Muscle of leg (tissue), 11 donors: Measurements from ENCODE around the gene FAM114A1. TPM values are rescaled to one million over a fixed set of nuclear protein-coding genes. Genes with fewer than 3 reads are reported as not detected.

Source experiments
- DNase-seq: peaks from one replicate; pipeline ENCODE4 v3.0.0; 2013
- H3K27ac ChIP-seq: one replicate; pipeline ENCODE4 v1.5.1; 2013; ENCODE audit warnings: mild to moderate bottlenecking, low read length, control low read depth
- H3K27me3 ChIP-seq: one replicate; pipeline ENCODE4 v1.6.1; 2013; ENCODE audit warnings: low read length; ENCODE audit not compliant: control insufficient read depth, insufficient read depth
- H3K36me3 ChIP-seq: one replicate; pipeline ENCODE4 v1.6.1; 2013; ENCODE audit warnings: low read length; ENCODE audit not compliant: control insufficient read depth, insufficient read depth
- H3K4me1 ChIP-seq: one replicate; pipeline ENCODE4 v1.6.1; 2013; ENCODE audit warnings: low read length; ENCODE audit not compliant: control insufficient read depth, insufficient read depth
- H3K4me3 ChIP-seq: one replicate; pipeline ENCODE4 v1.5.1; 2013; ENCODE audit warnings: low read length, control low read depth
- H3K9me3 ChIP-seq: replicated peaks from 2 replicates; pipeline ENCODE4 v1.6.1; 2013; ENCODE audit warnings: low read depth, low read length; ENCODE audit not compliant: control insufficient read depth
- WGBS: methylation state at CpG from one replicate; pipeline ENCODE4 v1.1.5; 2013; ENCODE audit warnings: missing lambda C conversion rate; ENCODE audit not compliant: insufficient coverage; 5-methylcytosine and 5-hydroxymethylcytosine counted together
- polyA plus RNA-seq, 8 donors: library from polyadenylated mRNA; unstranded; fragments of 120-200 nt; gene quantifications; one replicate each; pipeline versions ENCODE4 v1.2.1 to v1.2.3, GENCODE V29; 2013; ENCODE audit warnings: inconsistent platforms in 1 of 8, low replicate concordance in 1 of 8; ENCODE audit not compliant: insufficient read length in 8 of 8, insufficient read depth in 1 of 8
- total RNA-seq: library from RNA; stranded (reverse); fragments of 120-200 nt; gene quantifications from one replicate; pipeline ENCODE4 v1.2.4, GENCODE V29; 2013

The FAM114A1 gene
- total and polyA plus RNA-seq, 9 donors = 44.9 to 77.9 (median 54.2) TPM

GRCh38 chr4:38989487-38989886 lies 121.9 kb downstream of the FAM114A1 start:
- H3K9me3 ChIP-seq = no peaks in the 10 kb centered on the region
- H3K27ac ChIP-seq = no peak overlapping the region
- H3K27me3 ChIP-seq = no peaks in the 10 kb centered on the region
- no peak overlapping the region for H3K4me3 ChIP-seq
- no peaks in the 10 kb centered on the region for H3K4me1 ChIP-seq
- H3K36me3 ChIP-seq = no peaks in the 10 kb centered on the region
- no peak for DNase-seq
- 100% methylated on average over 2 of the region's 6 CpGs for WGBS

- H3K4me3 ChIP-seq = no peak overlapping the region
- WGBS = 89% methylated on average over 3 of the region's 5 CpGs
- H3K27me3 ChIP-seq = no peaks in the 10 kb centered on the region
- no peaks in the 10 kb centered on the region for H3K4me1 ChIP-seq
- no peaks in the 10 kb centered on the region for H3K9me3 ChIP-seq
- DNase-seq = no peak
- H3K36me3 ChIP-seq = no peaks in the 10 kb centered on the region
- no peak overlapping the region for H3K27ac ChIP-seq
These were observed 122.6 kb downstream of the FAM114A1 start for GRCh38 chr4:38990241-38990640.

DNA sequence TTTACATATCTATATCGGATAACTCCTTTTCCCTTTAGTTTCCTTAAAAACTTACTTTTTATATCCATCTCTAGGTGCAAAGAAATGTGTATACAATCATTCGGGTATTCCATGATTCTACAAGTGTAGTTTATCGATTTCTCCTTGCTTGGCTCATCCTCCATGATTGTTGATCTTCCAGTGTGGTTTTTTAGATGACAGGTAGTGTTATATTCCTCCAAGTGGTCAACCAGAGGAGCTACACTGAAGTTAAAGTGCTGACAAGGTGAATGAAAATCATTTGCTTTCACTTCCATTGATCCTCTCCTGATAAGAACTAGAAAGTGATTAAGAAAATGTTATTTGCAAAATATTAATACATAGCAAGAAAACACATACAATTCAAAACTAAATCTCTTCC lies 126.1 kb downstream of the FAM114A1 start:
- H3K27me3 ChIP-seq = no peaks in the 10 kb centered on the region
- H3K27ac ChIP-seq = no peak overlapping the region
- H3K9me3 ChIP-seq = no peaks in the 10 kb centered on the region
- H3K4me3 ChIP-seq = no peak overlapping the region
- DNase-seq = no peak
- no peaks in the 10 kb centered on the region for H3K36me3 ChIP-seq
- WGBS = no CpG with 5 or more reads among the region's 3 CpGs
- no peaks in the 10 kb centered on the region for H3K4me1 ChIP-seq

- Histone ChIP-seq H3K27ac (no peak overlapping the region), H3K27me3 (no peaks in the 10 kb centered on the region), H3K9me3 (no peaks in the 10 kb centered on the region), H3K4me3 (no peak overlapping the region), H3K4me1 (no peaks in the 10 kb centered on the region), H3K36me3 (no peaks in the 10 kb centered on the region)
- no peak for DNase-seq
- WGBS = 93% methylated on average over 2 of the region's 4 CpGs
These were observed 126.5 kb downstream of the FAM114A1 start for GRCh38 chr4:38994135-38994534.

Other genes with a start within 250 kb of the FAM114A1 start
- gene KLF3, start 203.6 kb upstream of the FAM114A1 start, total RNA-seq = 18.5 TPM
- gene KLF3, start 203.6 kb upstream of the FAM114A1 start, polyA plus RNA-seq = 10 to 100 TPM; 25.4 to 43.2 (median 33.1) TPM
- gene TLR10, start 84.8 kb upstream of the FAM114A1 start, total RNA-seq = 0.27 TPM
- under 1 TPM; 0.18 to 0.74 (median 0.39) TPM for gene TLR10, start 84.8 kb upstream of the FAM114A1 start, polyA plus RNA-seq
- gene TLR1, start 63.0 kb upstream of the FAM114A1 start, total RNA-seq = 4.7 TPM
- 1 to 10 TPM; 2.3 to 3.5 (median 2.8) TPM for gene TLR1, start 63.0 kb upstream of the FAM114A1 start, polyA plus RNA-seq
- gene TLR6, start 11.0 kb upstream of the FAM114A1 start, total RNA-seq = 2.0 TPM
- 1 to 10 TPM in 4 of 8 donors, under 1 TPM in 4; 0.79 to 1.5 (median 0.95) TPM for gene TLR6, start 11.0 kb upstream of the FAM114A1 start, polyA plus RNA-seq
- gene TMEM156, start 164.6 kb downstream of the FAM114A1 start, total RNA-seq = 0.35 TPM
- gene TMEM156, start 164.6 kb downstream of the FAM114A1 start, polyA plus RNA-seq = under 1 TPM in 6 of 8 donors, not detected in 2; 0.09 to 0.62 (median 0.20) TPM
- gene KLHL5, start 194.4 kb downstream of the FAM114A1 start, total RNA-seq = 15.3 TPM
- gene KLHL5, start 194.4 kb downstream of the FAM114A1 start, polyA plus RNA-seq = 10 to 100 TPM; 13.4 to 22.6 (median 18.0) TPM